ENCODE results near the gene PRPSAP1. TPM values are rescaled to one million over a fixed set of nuclear protein-coding genes. Genes with fewer than 3 reads are reported as not detected.

The PRPSAP1 gene
- 69.7 and 71.9 TPM in 2 replicates for total RNA-seq
- long read RNA-seq, transcript PRPSAP1-206 (10 exons, 3,660 nt) = major isoform, 105 of 157 reads
- long read RNA-seq, partial matches to known transcripts = 10 of 157 reads
- long read RNA-seq, other reads (novel, unspliced or antisense) = 38 of 157 reads

- Mint-ChIP-seq H3K9me3 (ENCODE audit: unreplicated experiment) (no peaks in the 10 kb centered on the region), H3K27me3 (ENCODE audit: unreplicated experiment) (no peaks in the 10 kb centered on the region)
Measured at GRCh38 chr17:76353599-76354316, at the start of gene PRPSAP1. PRPSAP1 (minus strand) TSS chr17:76353916; CDS start chr17:76353703, 213 bp downstream.

GRCh38 chr17:76402711-76403110 lies 49.0 kb upstream of the PRPSAP1 start:
- TF ChIP-seq, protein P1, sequence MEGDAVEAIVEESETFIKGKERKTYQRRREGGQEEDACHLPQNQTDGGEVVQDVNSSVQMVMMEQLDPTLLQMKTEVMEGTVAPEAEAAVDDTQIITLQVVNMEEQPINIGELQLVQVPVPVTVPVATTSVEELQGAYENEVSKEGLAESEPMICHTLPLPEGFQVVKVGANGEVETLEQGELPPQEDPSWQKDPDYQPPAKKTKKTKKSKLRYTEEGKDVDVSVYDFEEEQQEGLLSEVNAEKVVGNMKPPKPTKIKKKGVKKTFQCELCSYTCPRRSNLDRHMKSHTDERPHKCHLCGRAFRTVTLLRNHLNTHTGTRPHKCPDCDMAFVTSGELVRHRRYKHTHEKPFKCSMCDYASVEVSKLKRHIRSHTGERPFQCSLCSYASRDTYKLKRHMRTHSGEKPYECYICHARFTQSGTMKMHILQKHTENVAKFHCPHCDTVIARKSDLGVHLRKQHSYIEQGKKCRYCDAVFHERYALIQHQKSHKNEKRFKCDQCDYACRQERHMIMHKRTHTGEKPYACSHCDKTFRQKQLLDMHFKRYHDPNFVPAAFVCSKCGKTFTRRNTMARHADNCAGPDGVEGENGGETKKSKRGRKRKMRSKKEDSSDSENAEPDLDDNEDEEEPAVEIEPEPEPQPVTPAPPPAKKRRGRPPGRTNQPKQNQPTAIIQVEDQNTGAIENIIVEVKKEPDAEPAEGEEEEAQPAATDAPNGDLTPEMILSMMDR (IDR thresholded peaks at IDR 0.05) = no peak
- no peak overlapping the region for H3K4me3 Mint-ChIP-seq (ENCODE audit: unreplicated experiment)
- H3K36me3 Mint-ChIP-seq (ENCODE audit: unreplicated experiment) = peaks cover 45% of the 10 kb centered on the region
- H3K27me3 Mint-ChIP-seq (ENCODE audit: unreplicated experiment) = no peaks in the 10 kb centered on the region
- H3K4me1 Mint-ChIP-seq (ENCODE audit: unreplicated experiment) = peaks cover 14% of the 10 kb centered on the region
- no peak overlapping the region for H3K27ac Mint-ChIP-seq (ENCODE audit: unreplicated experiment)
- DNase-seq (ENCODE audit: extremely low spot score, unreplicated experiment) = no peak
- H3K9me3 Mint-ChIP-seq (ENCODE audit: unreplicated experiment) = no peaks in the 10 kb centered on the region

More at GRCh38 chr17:76353599-76354316, at the start of gene PRPSAP1:
- H3K27ac Mint-ChIP-seq (ENCODE audit: unreplicated experiment) = peak within 1 kb of the TSS; percentile 99
- DNase-seq (ENCODE audit: extremely low spot score, unreplicated experiment) = peak; percentile 94
- peaks cover 29% of the 10 kb centered on the region for H3K4me1 Mint-ChIP-seq (ENCODE audit: unreplicated experiment)
- peak within 1 kb of the TSS; percentile 93 for H3K4me3 Mint-ChIP-seq (ENCODE audit: unreplicated experiment)
- TF ChIP-seq, protein P1 (IDR thresholded peaks at IDR 0.05) = peak; percentile 56
- no peaks in the 10 kb centered on the region for H3K36me3 Mint-ChIP-seq (ENCODE audit: unreplicated experiment)

- no peaks in the 10 kb centered on the region for H3K9me3 Mint-ChIP-seq (ENCODE audit: unreplicated experiment)
- H3K4me1 Mint-ChIP-seq (ENCODE audit: unreplicated experiment) = no peaks in the 10 kb centered on the region
- DNase-seq (ENCODE audit: extremely low spot score, unreplicated experiment) = no peak
- TF ChIP-seq, protein P1 (IDR thresholded peaks at IDR 0.05) = no peak
- H3K27ac Mint-ChIP-seq (ENCODE audit: unreplicated experiment) = no peak overlapping the region
- no peaks in the 10 kb centered on the region for H3K27me3 Mint-ChIP-seq (ENCODE audit: unreplicated experiment)
- no peak overlapping the region for H3K4me3 Mint-ChIP-seq (ENCODE audit: unreplicated experiment)
- H3K36me3 Mint-ChIP-seq (ENCODE audit: unreplicated experiment) = peaks cover 47% of the 10 kb centered on the region
Measured at GRCh38 chr17:76399175-76400172, 45.8 kb upstream of the PRPSAP1 start.

DNA sequence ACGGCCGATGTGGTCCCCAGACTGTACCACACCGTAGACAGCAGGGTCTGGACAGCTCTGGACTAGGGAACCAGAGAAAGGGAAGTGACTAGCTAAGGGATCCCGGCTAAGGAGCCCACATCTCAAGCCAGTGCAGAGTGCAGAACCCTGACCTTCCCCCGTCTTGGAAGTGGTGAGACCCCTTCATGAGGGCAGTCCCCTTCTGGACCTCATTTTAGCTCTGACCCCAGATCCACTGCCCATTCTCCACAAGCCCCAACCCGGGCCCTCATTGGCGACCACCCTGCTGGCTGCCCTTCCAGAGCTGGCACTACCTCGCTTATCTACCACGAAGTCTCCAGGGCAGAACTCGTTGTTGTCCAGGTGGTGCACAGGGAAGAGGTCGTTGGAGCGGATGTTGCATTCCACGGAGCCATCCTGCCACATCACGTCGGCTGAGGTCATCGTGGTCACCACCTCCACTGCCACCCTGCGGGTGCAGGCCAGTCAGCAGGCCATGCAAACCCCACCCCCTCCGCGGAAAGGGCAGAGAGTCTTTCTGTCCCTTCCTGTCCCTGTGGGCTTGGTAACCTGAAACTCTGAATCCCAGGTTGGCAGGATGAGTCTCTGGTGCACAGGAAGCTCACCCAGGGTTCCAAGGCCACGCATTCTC lies 44.9 kb upstream of the PRPSAP1 start:
- no peak overlapping the region for H3K27ac Mint-ChIP-seq (ENCODE audit: unreplicated experiment)
- no peak overlapping the region for H3K4me3 Mint-ChIP-seq (ENCODE audit: unreplicated experiment)
- no peaks in the 10 kb centered on the region for H3K27me3 Mint-ChIP-seq (ENCODE audit: unreplicated experiment)
- no peak for DNase-seq (ENCODE audit: extremely low spot score, unreplicated experiment)
- H3K4me1 Mint-ChIP-seq (ENCODE audit: unreplicated experiment) = no peaks in the 10 kb centered on the region
- TF ChIP-seq, protein P1 (IDR thresholded peaks at IDR 0.05) = no peak
- peaks cover 45% of the 10 kb centered on the region for H3K36me3 Mint-ChIP-seq (ENCODE audit: unreplicated experiment)
- no peaks in the 10 kb centered on the region for H3K9me3 Mint-ChIP-seq (ENCODE audit: unreplicated experiment)
